ENCODE results near the gene AMH.

AMH gene

DNA sequence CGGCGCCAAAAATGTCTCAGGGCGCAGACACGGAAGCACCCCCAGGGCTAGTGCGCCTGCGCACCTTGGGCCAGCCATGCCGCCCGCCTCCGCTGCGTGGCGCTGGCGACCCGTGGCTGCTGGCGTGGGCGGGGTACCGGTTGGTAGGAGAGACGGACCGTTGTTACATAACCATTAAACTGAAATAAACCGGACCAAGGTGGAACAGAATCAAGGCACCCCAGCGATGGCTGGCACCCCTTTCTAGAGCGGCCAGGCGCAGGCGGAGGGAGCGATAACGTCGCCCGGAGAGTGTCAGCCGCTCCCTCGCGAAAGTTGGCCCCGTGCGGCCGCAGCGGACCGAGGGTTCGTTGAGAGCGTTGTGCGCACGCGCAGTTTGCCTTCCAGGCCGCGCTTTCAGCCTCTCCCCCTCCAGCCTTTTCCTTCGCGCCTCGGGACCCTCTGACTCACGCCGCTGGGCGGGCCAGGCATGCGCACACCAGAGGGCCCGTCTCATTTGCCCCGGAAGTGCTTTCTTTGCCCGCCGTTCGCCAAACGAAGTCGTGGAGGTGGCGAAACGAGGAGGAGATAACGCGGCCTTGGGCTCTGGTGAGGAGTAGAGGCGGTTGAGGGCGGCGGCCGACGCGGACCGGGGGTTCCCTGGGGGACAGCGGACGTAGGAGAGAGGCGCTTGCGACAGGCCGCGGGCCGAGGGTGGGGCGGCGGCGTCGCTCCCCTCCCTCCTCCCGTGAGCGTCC, 12.6 kb upstream of the AMH start, which contains the start of the genes PLEKHJ1 and SF3A2:
Gene PLEKHJ1, minus strand, starts transcription at position 16 of the 737 bp plus-strand sequence. CDS start 81 bp downstream, outside the sequence.
Gene SF3A2, plus strand, starts transcription at position 511 of the 737 bp plus-strand sequence. CDS start 6,595 bp downstream, outside the sequence.
- DNase-seq: peak; percentile 98

DNA sequence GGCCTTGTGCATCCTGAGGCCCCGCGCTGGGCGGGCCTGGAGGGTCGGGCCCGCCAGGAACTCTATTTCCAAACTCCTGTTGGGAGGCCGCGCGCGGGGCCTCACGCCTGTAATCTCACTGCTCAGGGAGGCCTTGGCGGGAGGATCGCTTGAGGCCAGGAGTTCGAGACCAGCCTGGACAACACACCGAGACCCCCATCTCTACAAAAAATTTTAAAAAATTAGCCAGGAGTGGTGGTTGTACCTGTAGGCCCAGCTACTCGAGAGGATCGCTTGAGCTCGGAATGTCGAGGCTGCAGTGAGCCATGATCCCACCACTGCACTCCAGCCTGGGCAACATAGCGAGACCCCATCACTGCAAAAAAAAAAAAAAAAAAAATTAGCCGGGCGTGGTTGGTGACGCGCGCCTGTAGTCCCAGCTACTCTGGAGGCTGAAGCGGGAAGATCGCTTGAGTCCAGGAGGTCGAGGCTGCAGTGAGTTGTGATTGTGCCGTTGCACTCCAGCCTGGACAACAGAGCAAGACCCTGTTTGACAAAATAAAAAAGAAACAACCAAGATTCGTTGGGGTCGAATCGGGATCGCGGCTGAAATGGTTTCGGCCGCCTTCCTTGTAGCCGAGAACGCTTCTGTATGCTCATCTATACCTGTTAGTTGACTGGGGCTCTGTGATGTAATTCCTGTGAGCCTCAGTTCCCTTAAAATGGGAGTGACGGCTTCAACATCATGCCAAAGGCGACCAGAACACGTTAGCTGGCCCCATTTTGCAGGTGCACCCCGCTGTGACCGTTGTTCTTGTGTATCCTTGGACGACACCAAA, 11.9 kb upstream of the AMH start:
- DNase-seq: no peak

DNA sequence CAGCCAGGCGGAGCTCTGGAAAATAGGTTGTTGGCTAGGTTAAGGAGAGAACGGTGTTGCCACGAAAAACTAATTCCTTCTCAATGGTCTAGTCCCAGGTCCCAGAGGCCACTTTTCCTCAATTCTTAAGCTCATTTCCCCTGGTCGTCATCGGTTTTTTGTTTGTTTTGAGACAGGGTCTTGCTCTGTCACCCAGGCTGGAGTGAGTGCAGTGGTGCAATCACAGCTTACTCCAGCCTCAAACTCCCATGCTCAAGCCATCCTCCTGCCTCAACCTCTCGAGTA, 11.3 kb upstream of the AMH start:
- DNase-seq: no peak

DNA sequence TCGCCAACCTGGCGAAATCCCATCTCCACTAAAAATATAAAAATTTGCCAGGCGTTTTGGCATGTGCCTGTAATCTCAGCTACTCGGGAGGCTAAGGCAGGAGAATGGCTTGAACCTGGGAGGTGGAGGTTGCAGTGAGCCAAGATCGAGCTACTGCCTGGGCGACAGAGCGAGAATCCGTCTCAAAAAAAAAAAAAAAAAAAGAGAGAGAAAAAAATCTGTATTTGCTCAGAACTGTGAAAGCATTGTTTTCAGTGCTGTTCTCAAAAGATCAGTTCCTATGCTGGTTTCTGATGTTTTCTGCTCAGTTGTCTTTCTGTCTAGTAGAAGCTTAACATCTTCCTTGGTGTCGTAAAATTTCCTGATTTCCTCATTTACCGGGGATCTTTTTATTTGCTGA, 9.9 kb upstream of the AMH start:
- DNase-seq: no peak

DNA sequence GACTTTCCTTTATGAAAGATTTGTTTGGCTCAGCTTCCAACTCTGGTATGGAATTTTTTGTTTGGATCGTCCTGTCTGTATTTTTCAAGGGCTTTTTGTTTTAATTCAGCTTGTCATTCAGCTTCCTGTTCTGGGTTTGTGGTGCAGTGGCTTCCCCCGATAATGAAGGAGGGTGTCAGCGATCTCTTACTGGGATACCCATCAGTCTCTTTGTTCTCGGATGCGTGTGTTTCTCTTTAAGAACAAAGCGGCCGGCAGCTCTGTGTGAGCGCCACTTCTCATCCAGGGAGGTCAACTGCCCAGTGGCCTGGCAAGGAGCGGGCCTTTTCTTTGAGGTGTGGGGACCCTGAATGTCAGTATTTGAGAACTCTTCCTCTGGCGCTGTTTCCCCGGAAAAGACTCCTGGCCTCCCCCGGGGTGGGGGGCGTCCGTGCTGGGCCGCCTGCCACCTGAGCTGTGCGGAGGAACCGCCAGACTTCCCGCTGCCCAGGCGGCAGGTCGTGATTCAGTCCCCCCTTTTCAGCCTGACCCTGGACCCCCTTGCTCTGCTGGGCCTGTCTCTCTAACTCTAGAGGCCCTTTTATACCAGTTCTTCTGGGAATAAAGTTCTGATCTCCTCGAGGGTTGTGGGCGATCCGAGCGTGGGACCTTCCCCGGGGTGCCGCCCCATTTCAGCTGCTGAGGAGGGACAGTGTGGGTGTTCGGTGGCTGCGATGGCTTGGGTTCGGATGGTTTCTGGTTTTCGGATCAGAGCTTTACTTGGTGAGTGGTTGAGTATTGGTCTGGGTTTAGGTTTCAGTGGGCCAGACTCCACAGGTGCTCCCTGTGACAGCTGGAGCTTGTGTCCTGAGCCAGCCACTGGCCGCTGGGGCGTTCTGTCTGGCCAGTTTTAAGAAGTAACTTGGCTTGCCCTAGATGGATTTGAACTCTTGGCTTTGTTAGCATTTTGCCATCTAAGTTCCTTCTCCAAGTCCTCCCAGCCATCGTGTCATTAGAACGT, 9.1 kb upstream of the AMH start:
- DNase-seq: no peak

DNA sequence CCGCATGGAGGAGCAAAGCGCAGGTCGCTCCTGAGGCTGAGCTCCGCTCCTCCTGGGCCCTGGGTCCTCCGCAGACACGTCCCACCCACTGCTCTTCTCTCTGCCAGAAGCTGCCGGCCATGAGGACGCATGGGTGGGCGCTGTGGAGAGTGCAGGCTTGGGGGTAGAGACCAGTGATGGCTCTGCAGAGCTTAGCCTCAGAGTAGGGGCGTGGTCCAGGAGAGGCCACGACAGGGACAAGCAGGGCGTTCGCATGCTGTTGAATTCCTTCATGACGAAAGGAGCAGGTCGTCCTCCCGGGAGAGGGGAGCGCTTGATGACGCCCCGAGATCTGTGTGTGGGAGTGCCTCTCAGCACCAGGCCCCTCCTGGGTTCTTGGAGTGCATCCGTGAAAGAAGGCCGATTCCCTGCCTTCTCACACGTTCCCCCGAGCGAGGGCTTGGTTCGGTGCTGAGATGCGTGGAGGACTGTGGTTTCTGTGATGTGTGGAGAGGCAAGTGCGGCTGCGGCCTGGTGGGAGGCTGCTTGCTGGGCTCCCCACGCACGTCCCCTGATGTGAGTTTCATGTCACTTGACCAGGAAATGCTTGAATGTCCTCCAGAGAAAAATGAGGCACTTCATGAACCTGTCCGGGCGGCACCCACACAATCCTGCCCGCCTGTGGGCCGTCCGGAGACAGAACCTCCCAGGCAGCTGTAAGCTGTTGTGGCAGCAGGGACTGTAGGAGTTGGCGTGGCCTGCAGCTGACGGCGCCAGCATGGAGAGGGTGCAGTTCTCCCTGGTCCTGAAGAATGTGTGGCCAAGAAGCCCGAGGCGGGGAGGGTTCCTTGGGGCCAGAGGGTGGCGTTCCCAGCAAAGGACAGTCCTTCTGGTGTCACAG, 8.0 kb upstream of the AMH start:
- DNase-seq: no peak

DNA sequence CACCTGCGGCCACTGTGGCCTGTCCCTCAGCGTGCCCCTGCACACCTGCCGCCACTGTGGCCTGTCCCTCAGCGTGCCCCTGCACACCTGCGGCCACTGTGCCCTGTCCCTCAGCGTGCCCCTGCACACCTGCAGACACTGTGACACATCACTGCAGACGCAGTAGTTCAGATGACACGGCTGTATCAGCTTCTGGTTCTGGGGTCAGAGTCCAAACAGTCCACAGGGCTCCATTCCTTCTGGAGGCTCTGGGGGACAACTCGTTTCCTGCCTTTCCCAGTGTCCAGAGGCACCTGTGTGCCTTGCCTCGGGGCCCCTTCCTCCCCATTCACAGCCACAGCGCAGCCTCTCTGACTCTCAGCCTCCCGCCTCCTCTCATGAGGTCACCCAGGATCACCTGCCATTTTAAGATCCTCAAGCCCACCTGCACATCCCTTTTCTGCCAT, 7.0 kb upstream of the AMH start:
- no peak for DNase-seq

DNA sequence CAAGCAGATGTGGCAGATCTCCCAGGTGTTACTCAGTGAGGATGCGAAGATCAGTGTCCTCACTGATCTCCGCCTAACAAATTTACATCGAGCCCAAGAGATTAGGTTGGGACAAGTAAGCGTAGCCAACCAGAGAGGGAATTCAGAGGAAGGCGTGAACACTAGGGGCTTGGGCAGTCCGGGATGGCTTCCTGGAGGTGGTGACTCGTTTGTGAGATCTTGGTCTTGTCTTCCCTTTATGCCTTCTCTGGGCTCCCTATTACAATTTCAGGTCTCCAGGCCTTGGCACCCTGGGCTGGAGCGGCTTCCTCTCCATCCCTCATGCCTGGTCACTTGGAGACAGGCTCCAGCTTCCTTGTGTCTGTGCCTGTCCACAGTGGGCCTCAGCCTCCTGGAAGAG, 6.3 kb upstream of the AMH start:
- DNase-seq: no peak

DNA sequence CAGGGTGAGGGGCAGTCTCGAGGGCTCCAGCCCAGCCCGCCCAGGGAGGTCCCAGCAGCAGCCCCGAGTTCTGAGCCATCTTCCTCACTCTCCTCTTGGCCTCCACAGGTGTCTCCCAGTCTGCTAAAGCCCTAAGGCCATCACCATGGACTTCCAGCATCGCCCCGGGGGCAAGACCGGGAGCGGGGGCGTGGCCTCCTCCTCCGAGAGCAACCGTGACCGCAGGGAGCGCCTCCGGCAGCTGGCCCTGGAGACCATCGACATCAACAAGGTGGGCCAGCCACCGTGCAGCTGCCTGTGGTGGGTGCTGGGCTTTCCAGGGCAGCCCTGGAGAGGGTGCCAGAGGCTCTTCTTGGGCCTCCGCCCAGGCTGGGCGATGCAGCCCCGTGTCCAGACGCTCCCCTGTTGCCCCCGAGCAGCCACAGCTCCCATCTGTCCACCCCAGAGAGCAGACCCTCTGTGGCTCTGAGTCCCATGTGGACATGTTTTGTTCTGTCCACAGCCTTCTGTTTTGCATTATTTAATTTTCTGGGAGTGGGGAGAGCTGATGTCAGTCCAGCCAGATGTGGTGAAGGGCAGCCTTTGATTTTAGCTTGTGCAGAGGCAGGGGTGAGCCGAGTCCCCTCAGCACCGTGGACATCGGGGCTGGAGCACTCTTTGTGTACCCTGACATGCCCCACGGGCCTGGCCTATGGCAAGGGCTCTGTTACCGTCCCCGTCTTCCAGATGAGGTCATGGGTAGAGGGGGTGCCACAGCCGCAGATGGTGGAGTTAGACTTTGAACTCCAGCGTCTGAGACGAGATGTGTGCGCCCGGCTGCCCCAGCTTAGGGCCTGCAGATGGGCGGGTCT, 5.6 kb upstream of the AMH start:
- no peak for DNase-seq

DNA sequence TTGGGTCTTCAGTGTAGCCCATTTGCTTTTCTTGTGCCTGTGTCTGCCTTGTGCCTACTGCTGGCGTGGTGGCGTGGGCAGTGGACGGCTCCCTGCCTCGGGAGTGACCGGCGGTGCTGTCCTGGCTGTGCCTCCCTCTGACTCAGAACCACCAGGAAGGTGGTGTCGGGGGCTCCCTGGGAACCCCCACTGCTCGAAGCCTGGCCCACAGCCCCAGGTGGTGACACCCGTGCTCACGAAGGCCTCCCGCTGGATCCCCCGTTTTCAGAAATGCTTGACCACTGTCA, 5.1 kb upstream of the AMH start:
- DNase-seq: no peak

DNA sequence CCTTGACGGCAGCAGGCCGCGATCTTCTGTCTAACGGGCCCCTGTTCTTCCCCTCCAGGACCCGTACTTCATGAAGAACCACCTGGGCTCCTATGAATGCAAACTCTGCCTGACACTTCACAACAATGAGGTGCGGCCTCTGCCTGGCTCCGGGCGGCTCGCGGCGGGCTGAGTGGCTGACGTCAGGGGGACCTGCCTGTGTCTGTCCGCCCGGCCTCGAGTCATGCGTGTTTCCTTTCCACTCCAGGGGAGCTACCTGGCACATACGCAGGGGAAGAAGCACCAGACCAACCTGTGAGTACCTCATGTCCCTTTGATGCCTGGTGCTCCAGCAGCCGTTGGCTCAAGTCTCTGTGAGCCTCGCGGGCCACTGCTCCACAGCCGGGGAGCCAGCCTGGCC, 4.6 kb upstream of the AMH start:
- DNase-seq: no peak

DNA sequence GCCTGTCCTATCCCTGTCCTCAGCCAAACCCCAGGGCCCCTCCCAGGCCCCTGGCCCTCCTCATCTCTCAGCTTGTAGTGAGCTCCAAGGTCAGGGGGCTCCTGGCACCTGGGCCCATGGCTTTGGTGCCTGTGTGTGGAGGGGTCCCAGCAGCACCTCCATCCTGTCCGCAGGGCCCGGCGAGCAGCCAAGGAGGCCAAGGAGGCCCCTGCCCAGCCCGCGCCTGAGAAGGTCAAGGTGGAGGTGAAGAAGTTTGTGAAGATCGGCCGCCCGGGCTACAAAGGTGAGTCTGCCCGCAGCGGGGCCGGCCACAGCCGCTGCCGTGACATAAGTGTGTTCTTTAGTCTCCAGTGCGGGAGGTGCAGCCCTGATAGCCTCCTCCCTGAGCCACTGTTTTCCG, 3.9 kb upstream of the AMH start:
- no peak for DNase-seq

DNA sequence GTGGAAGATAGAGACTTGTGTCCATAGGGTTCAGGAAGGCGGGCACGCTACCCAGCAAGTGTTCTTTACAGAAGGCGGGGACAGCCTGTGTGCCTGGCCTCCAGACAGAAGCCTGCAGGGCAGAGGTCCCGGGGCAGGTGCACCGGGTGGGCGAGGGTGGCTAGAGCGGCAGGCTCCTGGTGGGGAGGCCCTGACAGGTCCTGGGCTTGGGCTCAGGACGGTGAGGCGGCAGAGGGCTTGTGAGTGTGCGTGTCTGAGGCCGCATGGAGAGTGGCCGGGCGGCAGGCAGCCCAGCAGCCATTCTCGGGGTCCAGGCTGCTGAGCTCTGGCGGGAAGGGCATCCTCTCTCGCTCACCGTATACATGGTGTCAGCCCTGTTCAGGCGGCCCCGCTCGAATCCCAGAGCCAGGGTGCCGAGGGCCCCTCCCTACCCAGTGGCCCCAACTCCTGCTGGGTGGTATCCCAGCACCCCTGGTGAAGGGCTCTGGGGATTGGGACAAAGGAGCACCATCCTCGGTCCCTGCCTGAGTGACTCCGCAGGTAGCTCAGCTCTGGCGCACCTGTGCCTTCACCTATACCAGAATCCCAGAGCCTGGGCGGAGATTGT, 3.0 kb upstream of the AMH start:
- DNase-seq: no peak

DNA sequence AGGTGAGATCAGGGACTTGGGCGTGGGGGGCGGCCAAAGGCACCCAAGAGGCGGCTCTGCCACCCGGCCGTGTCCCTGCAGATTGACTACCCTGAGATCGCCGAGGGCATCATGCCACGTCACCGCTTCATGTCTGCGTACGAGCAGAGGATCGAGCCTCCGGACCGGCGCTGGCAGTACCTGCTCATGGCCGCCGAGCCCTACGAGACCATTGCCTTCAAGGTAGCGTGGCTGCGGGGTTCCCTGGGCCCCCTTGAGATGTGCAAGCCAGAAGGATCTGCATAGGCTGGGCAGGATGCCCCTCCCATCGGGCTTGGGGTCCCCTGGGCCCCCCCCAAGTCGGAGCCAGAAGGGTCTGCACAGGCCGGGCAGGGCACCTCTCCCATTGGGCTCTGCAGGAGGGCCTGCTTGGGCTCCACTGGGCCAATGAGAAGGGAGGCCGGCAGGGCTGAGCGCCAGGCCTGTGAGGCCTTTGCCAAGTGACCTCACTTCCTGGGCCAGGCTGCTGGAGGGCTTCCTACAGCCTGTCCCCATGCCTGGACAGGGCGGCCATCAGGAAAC, 2.2 kb upstream of the AMH start:
- no peak for DNase-seq

DNA sequence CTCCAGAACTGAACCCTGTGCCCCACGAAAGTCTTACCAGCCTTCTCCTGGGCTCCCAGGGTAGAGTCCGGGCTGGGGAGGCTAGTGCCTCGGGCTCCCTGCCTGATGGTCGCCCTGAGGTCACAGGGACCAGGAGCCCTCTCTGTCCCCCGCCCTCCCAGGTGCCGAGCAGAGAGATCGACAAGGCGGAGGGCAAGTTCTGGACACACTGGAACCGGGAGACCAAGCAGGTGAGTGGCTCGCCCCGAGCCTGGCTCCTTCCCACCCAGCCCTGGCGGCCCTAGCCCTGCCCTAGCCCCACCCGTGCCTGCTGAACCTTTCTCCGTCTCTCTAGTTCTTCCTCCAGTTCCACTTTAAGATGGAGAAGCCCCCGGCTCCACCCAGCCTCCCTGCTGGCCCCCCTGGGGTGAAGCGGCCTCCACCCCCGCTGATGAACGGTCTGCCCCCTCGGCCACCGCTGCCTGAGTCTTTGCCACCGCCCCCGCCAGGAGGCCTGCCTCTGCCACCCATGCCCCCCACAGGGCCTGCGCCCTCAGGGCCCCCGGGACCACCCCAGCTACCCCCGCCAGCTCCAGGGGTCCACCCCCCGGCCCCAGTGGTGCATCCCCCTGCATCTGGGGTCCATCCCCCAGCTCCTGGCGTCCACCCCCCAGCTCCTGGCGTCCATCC, 1.6 kb upstream of the AMH start:
- no peak for DNase-seq

DNA sequence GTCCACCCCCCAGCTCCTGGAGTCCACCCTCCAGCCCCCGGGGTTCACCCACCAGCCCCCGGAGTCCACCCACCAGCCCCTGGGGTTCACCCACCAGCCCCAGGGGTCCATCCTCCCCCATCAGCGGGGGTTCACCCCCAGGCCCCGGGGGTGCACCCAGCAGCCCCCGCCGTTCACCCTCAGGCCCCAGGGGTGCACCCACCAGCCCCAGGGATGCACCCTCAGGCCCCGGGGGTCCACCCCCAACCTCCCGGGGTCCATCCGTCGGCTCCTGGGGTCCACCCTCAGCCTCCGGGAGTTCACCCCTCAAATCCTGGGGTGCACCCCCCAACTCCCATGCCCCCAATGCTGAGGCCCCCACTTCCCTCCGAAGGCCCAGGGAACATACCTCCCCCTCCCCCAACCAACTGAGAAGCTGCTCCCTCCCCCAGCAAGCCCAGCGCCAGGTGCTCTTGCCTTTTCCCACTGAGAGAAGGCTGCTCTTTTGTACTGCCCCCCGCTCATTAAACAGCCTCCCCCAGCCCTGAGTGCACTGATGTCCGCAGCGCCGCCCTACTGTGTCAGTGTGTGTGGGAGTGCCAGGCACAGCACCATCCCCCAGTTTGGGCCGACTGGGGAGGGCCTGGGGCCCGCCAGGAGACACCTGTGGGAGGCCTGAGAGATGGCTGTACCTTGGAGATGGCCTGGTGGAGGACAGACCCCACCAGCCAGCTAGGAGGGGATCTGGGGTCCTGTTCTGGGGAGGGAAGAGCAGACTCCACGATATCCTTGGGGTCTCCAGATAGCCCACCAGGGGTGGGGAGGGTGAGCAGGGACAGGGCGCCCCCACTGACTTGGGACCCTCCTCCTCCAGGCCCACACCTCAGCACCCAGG, 750 bp upstream of the AMH start:
- DNase-seq: no peak

DNA sequence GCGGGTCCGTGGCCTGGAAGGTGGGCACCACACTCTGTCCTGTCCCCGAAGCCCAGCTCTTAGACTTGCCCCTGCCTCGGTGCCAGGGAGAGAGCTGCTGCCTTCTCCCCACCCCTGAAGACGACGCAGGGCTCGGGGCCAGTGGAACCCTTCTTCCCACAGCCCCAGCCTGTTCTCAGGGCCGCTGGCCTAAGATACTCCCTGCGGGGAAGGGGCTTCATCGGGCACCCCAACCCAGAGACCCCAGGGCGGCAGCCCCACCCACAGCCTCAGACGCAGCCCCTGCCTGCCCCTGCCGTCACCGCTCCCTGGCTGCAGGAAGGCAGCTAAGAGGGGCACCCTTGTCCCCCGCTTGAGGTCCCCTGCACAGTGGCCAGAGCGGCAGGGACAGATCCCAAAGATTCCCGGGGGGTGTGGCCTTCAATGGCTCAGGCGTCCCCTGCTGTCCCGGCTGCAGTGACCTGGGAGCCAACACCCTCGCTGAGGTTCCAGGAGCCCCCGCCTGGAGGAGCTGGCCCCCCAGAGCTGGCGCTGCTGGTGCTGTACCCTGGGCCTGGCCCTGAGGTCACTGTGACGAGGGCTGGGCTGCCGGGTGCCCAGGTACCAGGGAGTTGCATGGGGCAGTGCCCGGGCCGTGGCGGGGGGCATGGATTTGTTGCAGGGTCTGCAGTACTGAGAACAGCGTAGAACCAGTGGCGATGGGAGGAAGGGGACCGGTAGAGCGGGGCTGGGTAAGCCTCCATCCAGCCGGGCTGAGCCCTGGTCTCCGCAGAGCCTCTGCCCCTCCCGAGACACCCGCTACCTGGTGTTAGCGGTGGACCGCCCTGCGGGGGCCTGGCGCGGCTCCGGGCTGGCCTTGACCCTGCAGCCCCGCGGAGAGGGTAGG, 1.0 kb downstream of the AMH start:
- peak; percentile 36 for DNase-seq

DNA sequence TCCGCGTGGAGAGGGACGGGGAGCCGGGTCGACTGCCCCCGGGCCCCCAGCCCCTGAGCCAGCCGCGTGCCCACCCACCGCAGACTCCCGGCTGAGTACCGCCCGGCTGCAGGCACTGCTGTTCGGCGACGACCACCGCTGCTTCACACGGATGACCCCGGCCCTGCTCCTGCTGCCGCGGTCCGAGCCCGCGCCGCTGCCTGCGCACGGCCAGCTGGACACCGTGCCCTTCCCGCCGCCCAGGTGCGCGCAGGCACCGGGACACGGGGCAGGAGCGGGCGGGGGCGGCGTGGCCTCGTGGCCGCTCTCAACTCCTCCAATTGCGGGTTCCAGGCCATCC, 1.6 kb downstream of the AMH start:
- no peak for DNase-seq

Data from NCI-H82 (cell line).